Measurements from ENCODE around the gene MYO1E.

MYO1E gene

GRCh38 chr15:59311195-59311594 is 61.5 kb downstream of the MYO1E start:
- TF ChIP-seq CTCF (IDR thresholded peaks at IDR 0.05; ENCODE audit: low read depth, low read length) = no peak
- Histone ChIP-seq H3K36me3 (no peaks in the 10 kb centered on the region), H3K4me3 (ENCODE audit: low read depth, low read length) (no peak overlapping the region), H3K9me3 (ENCODE audit: severe bottlenecking) (no peaks in the 10 kb centered on the region), H3K27ac (no peak overlapping the region), H3K27me3 (ENCODE audit: insufficient read depth, low read depth, severe bottlenecking) (no peaks in the 10 kb centered on the region)
- no peak for DNase-seq

GRCh38 chr15:59309405-59309804 is 63.3 kb downstream of the MYO1E start:
- no peak for DNase-seq
- Histone ChIP-seq H3K36me3 (no peaks in the 10 kb centered on the region), H3K27ac (no peak overlapping the region), H3K27me3 (ENCODE audit: insufficient read depth, low read depth, severe bottlenecking) (no peaks in the 10 kb centered on the region), H3K9me3 (ENCODE audit: severe bottlenecking) (no peaks in the 10 kb centered on the region), H3K4me3 (ENCODE audit: low read depth, low read length) (no peak overlapping the region)
- no peak for TF ChIP-seq CTCF (IDR thresholded peaks at IDR 0.05; ENCODE audit: low read depth, low read length)

GRCh38 chr15:59307165-59307537 is 65.5 kb downstream of the MYO1E start:
- no peak for DNase-seq
- Histone ChIP-seq H3K4me3 (ENCODE audit: low read depth, low read length) (no peak overlapping the region), H3K36me3 (no peaks in the 10 kb centered on the region), H3K27me3 (ENCODE audit: insufficient read depth, low read depth, severe bottlenecking) (no peaks in the 10 kb centered on the region), H3K27ac (no peak overlapping the region), H3K9me3 (ENCODE audit: severe bottlenecking) (no peaks in the 10 kb centered on the region)
- TF ChIP-seq CTCF (IDR thresholded peaks at IDR 0.05; ENCODE audit: low read depth, low read length) = no peak

GRCh38 chr15:59306520-59307164 is 66.0 kb downstream of the MYO1E start:
- TF ChIP-seq CTCF (IDR thresholded peaks at IDR 0.05; ENCODE audit: low read depth, low read length) = no peak
- no peaks in the 10 kb centered on the region for H3K36me3 ChIP-seq
- H3K9me3 ChIP-seq (ENCODE audit: severe bottlenecking) = no peaks in the 10 kb centered on the region
- no peaks in the 10 kb centered on the region for H3K27me3 ChIP-seq (ENCODE audit: insufficient read depth, low read depth, severe bottlenecking)
- H3K27ac ChIP-seq = no peak overlapping the region
- no peak for DNase-seq
- H3K4me3 ChIP-seq (ENCODE audit: low read depth, low read length) = no peak overlapping the region

GRCh38 chr15:59304807-59305206 is 67.9 kb downstream of the MYO1E start:
- no peak for TF ChIP-seq CTCF (IDR thresholded peaks at IDR 0.05; ENCODE audit: low read depth, low read length)
- DNase-seq = no peak
- Histone ChIP-seq H3K27me3 (ENCODE audit: insufficient read depth, low read depth, severe bottlenecking) (no peaks in the 10 kb centered on the region), H3K9me3 (ENCODE audit: severe bottlenecking) (no peaks in the 10 kb centered on the region), H3K27ac (no peak overlapping the region), H3K4me3 (ENCODE audit: low read depth, low read length) (no peak overlapping the region), H3K36me3 (no peaks in the 10 kb centered on the region)
